Mesendoderm (in vitro differentiated cells): ENCODE measurements around the gene AXIN1.

ENCODE experiments used
- DNase-seq: peaks from one replicate; pipeline ENCODE4 v3.0.0; 2013
- H2AK5ac ChIP-seq: 2 replicates; pipeline ENCODE4 v1.6.1; 2013; ENCODE audit warnings: low read length, inconsistent platforms
- H2BK120ac ChIP-seq: 2 replicates; pipeline ENCODE4 v1.6.1; 2013; ENCODE audit warnings: low read depth, mild to moderate bottlenecking, low read length, moderate library complexity, mixed read lengths
- H2BK15ac ChIP-seq: replicated peaks from 2 replicates; pipeline ENCODE4 v1.6.1; 2013; ENCODE audit warnings: low read depth, mild to moderate bottlenecking, moderate library complexity
- H2BK5ac ChIP-seq: 2 replicates; pipeline ENCODE4 v1.6.1; 2013; ENCODE audit warnings: low read length, inconsistent platforms
- H3K18ac ChIP-seq: 2 replicates; pipeline ENCODE4 v1.6.1; 2013; ENCODE audit warnings: mild to moderate bottlenecking, low read length, mixed read lengths
- H3K23ac ChIP-seq: one replicate; pipeline ENCODE4 v1.6.1; 2013; ENCODE audit warnings: low read length
- H3K27ac ChIP-seq: 2 replicates; pipeline ENCODE4 v1.5.1; 2013; ENCODE audit warnings: low read depth, mild to moderate bottlenecking, inconsistent platforms, low read length, moderate library complexity
- H3K27me3 ChIP-seq: 2 replicates; pipeline ENCODE4 v1.6.1; 2013; ENCODE audit warnings: low read length, control low read depth, mild to moderate bottlenecking, inconsistent platforms; ENCODE audit not compliant: insufficient read depth, poor library complexity
- H3K36me3 ChIP-seq: 2 replicates; pipeline ENCODE4 v1.6.1; 2013; ENCODE audit warnings: low read length, inconsistent platforms; ENCODE audit not compliant: control insufficient read depth, insufficient read depth
- H3K4ac ChIP-seq: one replicate; pipeline ENCODE4 v1.6.1; 2013; ENCODE audit warnings: low read depth, mild to moderate bottlenecking, low read length, moderate library complexity
- H3K4me1 ChIP-seq: 2 replicates; pipeline ENCODE4 v1.6.1; 2013; ENCODE audit warnings: low read depth, low read length, inconsistent platforms; ENCODE audit not compliant: control insufficient read depth
- H3K4me2 ChIP-seq: 2 replicates; pipeline ENCODE4 v1.6.1; 2013; ENCODE audit warnings: low read length
- H3K4me3 ChIP-seq: 2 replicates; pipeline ENCODE4 v1.5.1; 2013; ENCODE audit warnings: mild to moderate bottlenecking, low read length
- H3K56ac ChIP-seq: one replicate; pipeline ENCODE4 v1.6.1; 2013; ENCODE audit warnings: low read length
- H3K79me1 ChIP-seq: 2 replicates; pipeline ENCODE4 v1.6.1; 2013; ENCODE audit warnings: low read length, inconsistent platforms
- H3K79me2 ChIP-seq: 2 replicates; pipeline ENCODE4 v1.6.1; 2013; ENCODE audit warnings: mild to moderate bottlenecking, low read length; ENCODE audit not compliant: control insufficient read depth, insufficient read depth
- H3K9ac ChIP-seq: 2 replicates; pipeline ENCODE4 v1.6.1; 2013; ENCODE audit warnings: low read length, inconsistent platforms
- H4K5ac ChIP-seq: one replicate; pipeline ENCODE4 v1.6.1; 2013; ENCODE audit warnings: low read length
- H4K8ac ChIP-seq: one replicate; pipeline ENCODE4 v1.6.1; 2013; ENCODE audit warnings: low read depth, mild to moderate bottlenecking, control low read depth, low read length, moderate library complexity
- WGBS: extraction: QIAGEN DNeasy Blood & Tissue Kit; methylation state at CpG from one replicate; pipeline ENCODE4 v1.1.7; 2013; ENCODE audit warnings: low lambda C conversion rate, missing lambda C conversion rate; ENCODE audit not compliant: insufficient coverage; ENCODE audit errors: extremely low coverage; 5-methylcytosine and 5-hydroxymethylcytosine counted together

The AXIN1 gene

DNA sequence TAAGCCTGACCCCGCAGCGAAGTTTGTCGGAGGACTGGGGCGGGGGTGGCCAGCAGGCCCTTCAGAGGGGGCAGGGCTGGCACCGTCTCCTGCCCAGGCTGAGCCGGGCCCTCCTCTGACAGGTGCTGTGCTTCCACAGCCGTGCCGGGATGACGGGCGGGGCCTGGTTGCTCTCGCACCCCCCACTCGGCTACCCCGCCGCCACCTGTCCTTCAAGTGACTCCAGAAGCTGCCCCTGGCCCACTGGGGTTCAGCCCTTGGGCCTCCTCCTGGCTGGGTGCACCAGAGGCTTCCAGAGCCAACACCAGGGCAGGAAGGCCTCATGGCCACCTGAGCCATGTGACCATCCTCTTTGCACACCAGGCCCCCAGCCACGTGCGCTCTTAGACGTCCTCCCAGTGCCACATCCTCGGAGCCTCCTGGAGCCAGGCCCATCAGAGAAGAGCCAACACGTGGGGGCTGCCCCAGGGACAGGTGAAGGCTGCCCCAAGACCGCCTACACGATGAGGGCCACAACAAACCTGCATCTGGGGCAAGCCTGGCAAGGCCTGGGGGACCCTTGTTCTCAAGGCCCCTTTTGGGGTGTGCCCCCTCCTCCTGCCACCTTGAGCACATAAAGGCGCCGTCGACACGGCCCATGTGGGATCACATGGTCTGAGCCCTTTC is 62.4 kb downstream of the AXIN1 start:
- no peak overlapping the region for H3K9ac ChIP-seq
- no peak overlapping the region for H3K23ac ChIP-seq
- peaks cover 7% of the 10 kb centered on the region for H3K36me3 ChIP-seq
- H2BK5ac ChIP-seq, result no peak overlapping the region
- H3K4me3 ChIP-seq, result no peak overlapping the region
- no peaks in the 10 kb centered on the region for H3K79me2 ChIP-seq
- no peak overlapping the region for H3K27ac ChIP-seq
- H2BK15ac ChIP-seq, result no peak overlapping the region
- no peaks in the 10 kb centered on the region for H3K4me1 ChIP-seq
- H3K18ac ChIP-seq, result no peak overlapping the region
- H4K5ac ChIP-seq, result no peak overlapping the region
- no peak overlapping the region for H3K4me2 ChIP-seq
- H3K79me1 ChIP-seq, result no peaks in the 10 kb centered on the region
- no peak overlapping the region for H3K4ac ChIP-seq
- no peak overlapping the region for H2AK5ac ChIP-seq
- H4K8ac ChIP-seq, result no peak overlapping the region
- H3K27me3 ChIP-seq, result no peaks in the 10 kb centered on the region
- no peak overlapping the region for H3K56ac ChIP-seq
- DNase-seq, result no peak
- no peak overlapping the region for H2BK120ac ChIP-seq
- WGBS, result no CpG with 5 or more reads among the region's 25 CpGs

DNA sequence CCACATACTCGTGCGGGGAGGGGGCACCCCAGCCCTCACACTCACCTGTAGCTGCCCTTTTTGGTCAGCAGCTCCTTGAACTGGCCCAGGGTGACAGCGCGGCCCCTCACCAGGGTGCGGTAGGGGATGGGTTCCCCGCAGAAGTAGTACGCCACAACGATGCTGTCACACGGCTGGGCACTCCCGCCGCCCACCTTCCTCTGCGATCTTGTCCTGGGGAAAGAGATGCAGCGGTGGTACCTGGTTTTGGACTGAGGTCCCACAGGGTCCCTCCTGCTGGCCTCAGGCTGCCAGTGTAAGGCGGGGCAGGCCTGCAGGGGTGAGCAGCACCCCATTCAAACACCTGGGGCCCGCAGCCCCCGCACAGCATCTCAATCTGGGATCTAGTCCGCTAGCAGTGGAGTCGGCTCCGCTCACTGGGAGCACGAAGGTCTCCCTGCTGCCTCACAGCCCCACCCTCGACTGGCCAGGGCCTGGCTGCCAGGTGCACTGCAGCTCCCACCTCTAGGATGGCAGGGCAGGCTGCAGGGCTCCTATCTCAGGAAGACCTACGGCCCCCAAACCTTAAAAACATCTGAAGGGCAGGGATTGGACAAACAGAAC is 63.0 kb downstream of the AXIN1 start:
- Histone ChIP-seq H3K23ac (no peak overlapping the region), H3K36me3 (peaks cover 7% of the 10 kb centered on the region), H3K79me2 (no peaks in the 10 kb centered on the region)

DNA sequence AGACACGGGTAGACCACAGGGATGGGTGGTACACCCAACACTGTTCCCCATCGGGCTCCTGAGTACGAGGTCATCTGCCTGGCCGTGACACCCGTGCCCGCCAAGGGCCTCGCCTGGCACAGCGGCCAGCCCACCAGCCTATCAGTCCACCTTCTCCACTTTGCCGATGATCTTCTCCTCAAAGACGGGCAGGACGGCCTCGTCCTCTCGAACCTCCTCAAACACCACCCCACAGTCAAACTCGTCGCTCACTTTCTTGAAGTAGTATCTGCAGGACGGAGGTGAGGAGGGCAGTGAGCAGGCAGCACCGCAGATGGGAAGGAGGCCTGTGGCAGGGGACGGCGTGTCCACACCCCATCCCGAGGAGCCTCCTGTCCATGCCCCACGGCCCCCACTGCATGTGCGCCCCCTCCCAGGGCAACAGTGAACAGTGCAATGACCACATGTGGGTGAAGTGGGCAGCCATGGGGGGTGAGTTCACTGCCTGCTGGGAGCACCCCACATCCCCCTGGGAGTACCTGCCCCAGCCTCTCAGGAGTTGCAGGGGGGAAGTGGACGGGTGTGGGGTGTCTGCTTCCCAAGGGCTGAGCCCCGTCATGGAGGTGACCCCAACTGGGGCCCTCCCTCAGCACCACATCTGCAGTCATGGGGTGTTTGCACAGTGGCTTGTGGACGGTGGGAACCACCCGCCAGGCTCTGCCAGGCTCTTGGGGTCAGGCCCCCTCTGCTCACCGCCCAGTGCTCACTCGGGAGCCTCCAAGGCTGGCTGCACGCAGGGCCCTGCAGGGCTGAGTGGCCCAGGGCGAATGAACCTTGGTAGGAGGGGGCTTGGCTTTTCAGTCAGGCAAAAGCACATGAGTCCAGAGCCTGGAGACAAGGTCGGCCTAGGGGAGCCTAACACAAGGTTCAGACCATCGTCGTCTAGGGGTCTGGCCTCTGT is 64.3 kb downstream of the AXIN1 start:
- Histone ChIP-seq H4K8ac (no peak overlapping the region), H3K9ac (no peak overlapping the region), H3K27ac (no peak overlapping the region), H3K4me2 (no peak overlapping the region), H3K4me1 (no peaks in the 10 kb centered on the region), H4K5ac (no peak overlapping the region), H3K23ac (no peak overlapping the region), H2BK15ac (no peak overlapping the region), H3K56ac (no peak overlapping the region), H3K4ac (no peak overlapping the region), H2AK5ac (no peak overlapping the region), H3K18ac (no peak overlapping the region), H3K79me2 (no peaks in the 10 kb centered on the region), H3K36me3 (peaks cover 7% of the 10 kb centered on the region), H3K27me3 (no peaks in the 10 kb centered on the region), H2BK5ac (no peak overlapping the region), H2BK120ac (no peak overlapping the region), H3K79me1 (no peaks in the 10 kb centered on the region), H3K4me3 (no peak overlapping the region)
- no peak for DNase-seq
- WGBS, result no CpG with 5 or more reads among the region's 33 CpGs

More for the DNA sequence above, 63.0 kb downstream of the AXIN1 start:
- Histone ChIP-seq H3K27me3 (no peaks in the 10 kb centered on the region), H3K18ac (no peak overlapping the region), H4K8ac (no peak overlapping the region), H3K56ac (no peak overlapping the region), H3K4ac (no peak overlapping the region), H2BK5ac (no peak overlapping the region), H2AK5ac (no peak overlapping the region), H2BK120ac (no peak overlapping the region), H4K5ac (no peak overlapping the region), H3K4me3 (no peak overlapping the region), H3K9ac (no peak overlapping the region), H3K4me2 (no peak overlapping the region), H3K79me1 (no peaks in the 10 kb centered on the region), H3K27ac (no peak overlapping the region), H3K4me1 (no peaks in the 10 kb centered on the region), H2BK15ac (no peak overlapping the region)
- DNase-seq, result no peak
- no CpG with 5 or more reads among the region's 22 CpGs for WGBS

DNA sequence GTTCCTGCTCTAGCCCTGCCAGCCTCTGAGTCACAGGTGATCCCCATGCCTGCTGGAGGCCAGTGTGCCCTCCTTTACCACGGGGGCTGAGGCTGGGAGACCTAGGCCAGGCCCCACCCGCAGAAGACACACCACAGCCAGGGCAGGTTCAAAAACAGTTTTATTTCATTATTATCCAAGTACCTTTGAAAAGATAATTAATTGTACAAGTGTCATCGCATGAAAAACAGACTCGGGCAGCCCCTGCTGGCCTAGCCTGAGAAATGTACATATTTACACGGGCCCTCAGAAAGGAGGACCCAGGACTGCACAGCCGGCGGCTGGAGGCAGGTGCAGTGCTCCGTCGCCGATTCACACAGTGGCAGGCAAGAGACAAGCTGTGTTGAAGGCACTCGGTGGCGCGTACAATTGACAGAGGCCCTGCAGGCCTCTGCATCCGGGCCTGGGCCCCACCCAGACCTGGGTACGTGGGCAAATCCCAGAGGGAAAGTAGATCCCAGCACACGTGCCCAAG is 65.2 kb downstream of the AXIN1 start:
- Histone ChIP-seq H3K36me3 (peaks cover 7% of the 10 kb centered on the region), H3K4me3 (no peak overlapping the region), H3K23ac (no peak overlapping the region), H2BK15ac (no peak overlapping the region), H3K18ac (no peak overlapping the region), H4K5ac (no peak overlapping the region), H3K9ac (no peak overlapping the region), H3K4me1 (no peaks in the 10 kb centered on the region), H3K56ac (no peak overlapping the region), H2AK5ac (no peak overlapping the region), H2BK120ac (no peak overlapping the region), H3K27ac (no peak overlapping the region), H3K4ac (no peak overlapping the region), H3K4me2 (no peak overlapping the region), H3K79me2 (no peaks in the 10 kb centered on the region), H4K8ac (no peak overlapping the region), H2BK5ac (no peak overlapping the region), H3K27me3 (no peaks in the 10 kb centered on the region), H3K79me1 (no peaks in the 10 kb centered on the region)
- no peak for DNase-seq
- WGBS, result no CpG with 5 or more reads among the region's 16 CpGs

DNA sequence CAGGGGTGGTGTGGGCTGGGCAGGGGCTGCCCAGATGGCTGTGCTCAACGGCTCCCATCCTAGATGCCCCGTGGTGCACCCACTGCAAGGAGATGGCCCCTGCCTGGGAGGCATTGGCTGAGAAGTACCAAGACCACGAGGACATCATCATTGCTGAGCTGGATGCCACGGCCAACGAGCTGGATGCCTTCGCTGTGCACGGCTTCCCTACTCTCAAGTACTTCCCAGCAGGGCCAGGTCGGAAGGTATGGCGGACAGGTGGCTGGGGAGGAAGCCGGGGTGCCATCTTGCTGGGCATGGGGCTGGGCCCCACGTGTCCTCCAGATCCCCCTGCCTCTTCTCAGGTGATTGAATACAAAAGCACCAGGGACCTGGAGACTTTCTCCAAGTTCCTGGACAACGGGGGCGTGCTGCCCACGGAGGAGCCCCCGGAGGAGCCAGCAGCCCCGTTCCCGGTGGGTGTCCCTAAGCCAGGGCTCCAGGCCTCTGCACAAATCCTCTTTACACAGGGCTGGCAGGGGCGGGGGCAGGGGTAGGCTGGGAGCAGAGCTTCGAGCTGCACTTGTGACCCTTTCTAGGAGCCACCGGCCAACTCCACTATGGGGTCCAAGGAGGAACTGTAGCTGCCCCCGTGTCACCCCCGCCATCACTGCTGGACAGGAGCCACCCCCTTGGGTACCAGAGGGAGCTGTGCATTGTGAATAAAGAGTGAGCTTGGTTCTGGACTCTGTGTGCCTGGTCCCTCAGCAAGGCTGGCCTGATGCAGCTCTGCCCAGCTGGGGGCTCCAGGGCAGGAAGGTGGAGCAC is 65.8 kb downstream of the AXIN1 start:
- no peak overlapping the region for H4K8ac ChIP-seq
- H2BK5ac ChIP-seq, result no peak overlapping the region
- no peaks in the 10 kb centered on the region for H3K27me3 ChIP-seq
- H3K36me3 ChIP-seq, result peaks cover 7% of the 10 kb centered on the region
- no peak overlapping the region for H4K5ac ChIP-seq
- H3K4me2 ChIP-seq, result no peak overlapping the region
- no peak overlapping the region for H3K27ac ChIP-seq
- no peak overlapping the region for H2BK15ac ChIP-seq
- WGBS, result no CpG with 5 or more reads among the region's 22 CpGs
- H3K23ac ChIP-seq, result no peak overlapping the region
- H3K18ac ChIP-seq, result no peak overlapping the region
- no peaks in the 10 kb centered on the region for H3K4me1 ChIP-seq
- no peak overlapping the region for H3K9ac ChIP-seq
- DNase-seq, result no peak
- no peaks in the 10 kb centered on the region for H3K79me1 ChIP-seq
- H2BK120ac ChIP-seq, result no peak overlapping the region
- H2AK5ac ChIP-seq, result no peak overlapping the region
- H3K56ac ChIP-seq, result no peak overlapping the region
- H3K4ac ChIP-seq, result no peak overlapping the region
- H3K79me2 ChIP-seq, result no peaks in the 10 kb centered on the region
- H3K4me3 ChIP-seq, result no peak overlapping the region
